GM12865 (cell line): ENCODE results near the gene PCDHA4.
"Not testable (repeated sequence)": the region's sequence is repeated elsewhere in the genome, so short reads cannot be mapped to it uniquely, and the experiment has no call there.

Source experiments
- DNase-seq: peaks from one replicate; pipeline ENCODE4 v3.0.0; 2010; ENCODE audit warnings: low read depth
- H3K4me3 ChIP-seq: 2 replicates; pipeline ENCODE4 v1.5.1; 2011; ENCODE audit warnings: mild to moderate bottlenecking, low read depth, low read length, control low read depth
- CTCF ChIP-seq: IDR thresholded peaks from 2 replicates; pipeline ENCODE4 v1.5.1; 2011; ENCODE audit warnings: low read length, control low read depth, low read depth, inconsistent platforms; ENCODE audit not compliant: insufficient read depth; ENCODE audit errors: missing control alignments

The PCDHA4 gene

GRCh38 chr5:140791089-140791488, 15.8 kb upstream of the PCDHA4 start:
- H3K4me3 ChIP-seq: no peak overlapping the region
- TF ChIP-seq CTCF: no peak
- no peak for DNase-seq

GRCh38 chr5:140794595-140795258, 12.1 kb upstream of the PCDHA4 start, which contains the start of gene PCDHA2:
Gene PCDHA2 (plus strand): TSS chr5:140794852.
- H3K4me3 ChIP-seq: no peak within 1 kb of the TSS
- DNase-seq: no peak
- TF ChIP-seq CTCF: no peak

DNA sequence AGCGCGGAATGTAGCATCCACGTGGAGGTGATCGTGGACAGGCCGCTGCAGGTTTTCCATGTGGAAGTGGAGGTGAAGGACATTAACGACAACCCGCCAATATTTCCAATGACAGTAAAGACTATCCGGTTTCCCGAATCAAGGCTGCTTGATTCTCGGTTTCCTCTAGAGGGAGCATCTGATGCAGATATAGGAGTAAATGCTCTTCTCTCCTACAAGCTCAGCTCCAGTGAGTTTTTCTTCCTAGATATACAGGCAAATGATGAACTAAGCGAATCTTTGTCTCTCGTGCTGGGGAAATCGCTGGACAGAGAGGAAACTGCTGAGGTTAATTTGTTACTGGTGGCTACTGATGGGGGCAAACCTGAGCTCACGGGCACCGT, 11.6 kb upstream of the PCDHA4 start:
- no peak overlapping the region for H3K4me3 ChIP-seq
- no peak for TF ChIP-seq CTCF
- no peak for DNase-seq

- not testable (repeated sequence) for H3K4me3 ChIP-seq, DNase-seq
Measured at GRCh38 chr5:140796072-140796717, 10.7 kb upstream of the PCDHA4 start.

DNA sequence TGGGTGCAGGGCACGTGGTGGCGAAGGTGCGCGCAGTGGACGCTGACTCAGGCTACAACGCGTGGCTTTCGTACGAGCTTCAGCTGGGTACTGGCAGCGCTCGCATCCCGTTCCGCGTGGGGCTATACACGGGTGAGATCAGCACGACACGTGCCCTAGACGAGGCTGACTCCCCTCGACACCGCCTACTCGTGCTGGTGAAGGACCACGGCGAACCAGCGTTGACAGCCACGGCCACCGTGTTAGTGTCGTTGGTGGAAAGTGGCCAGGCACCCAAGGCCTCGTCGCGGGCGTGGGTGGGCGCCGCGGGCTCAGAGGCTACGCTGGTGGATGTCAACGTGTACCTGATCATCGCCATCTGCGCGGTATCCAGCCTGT, 10.2 kb upstream of the PCDHA4 start:
- no peak for TF ChIP-seq CTCF
- no peak overlapping the region for H3K4me3 ChIP-seq
- DNase-seq: no peak

DNA sequence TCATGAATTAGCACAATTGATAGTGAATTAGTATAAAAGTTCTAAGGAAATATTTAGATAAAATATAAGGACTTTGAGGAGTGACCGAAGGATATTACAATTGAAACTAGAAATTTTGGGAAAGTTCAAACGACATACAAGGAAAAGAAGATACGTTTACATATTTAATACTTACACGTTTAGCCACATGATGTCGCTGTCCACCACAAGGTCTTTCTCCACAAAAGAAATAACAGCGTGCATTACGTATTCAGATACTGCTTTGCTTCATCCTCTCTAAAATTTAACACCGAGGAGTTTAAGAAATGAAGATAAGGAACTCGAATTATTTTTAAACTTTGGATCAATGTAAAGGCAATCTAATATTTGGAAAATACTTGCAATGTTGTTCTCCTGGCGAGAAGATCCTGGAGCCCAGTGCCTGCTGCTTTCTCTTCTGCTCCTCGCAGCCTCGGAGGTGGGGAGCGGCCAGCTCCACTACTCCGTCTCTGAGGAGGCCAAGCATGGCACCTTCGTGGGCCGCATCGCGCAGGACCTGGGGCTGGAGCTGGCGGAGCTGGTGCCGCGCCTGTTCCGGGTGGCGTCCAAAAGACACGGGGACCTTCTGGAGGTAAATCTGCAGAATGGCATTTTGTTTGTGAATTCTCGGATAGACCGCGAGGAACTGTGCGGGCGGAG, 5.9 kb upstream of the PCDHA4 start, which contains the start of gene PCDHA3:
Gene PCDHA3 (plus strand): TSS at position 242 of the 678 bp plus-strand sequence.
- H3K4me3 ChIP-seq: no peak within 1 kb of the TSS
- DNase-seq: no peak
- no peak for TF ChIP-seq CTCF

DNA sequence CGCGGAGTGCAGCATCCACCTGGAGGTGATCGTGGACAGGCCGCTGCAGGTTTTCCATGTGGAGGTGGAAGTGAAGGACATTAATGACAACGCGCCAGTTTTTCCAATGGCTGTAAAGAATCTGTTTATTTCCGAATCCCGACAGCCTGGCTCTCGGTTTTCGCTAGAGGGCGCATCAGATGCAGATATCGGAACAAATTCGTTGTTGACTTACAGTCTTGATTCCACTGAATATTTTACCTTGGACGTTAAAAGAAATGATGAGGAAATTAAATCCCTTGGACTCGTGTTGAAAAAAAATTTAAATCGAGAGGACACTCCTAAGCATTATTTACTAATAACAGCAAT, 5.4 kb upstream of the PCDHA4 start:
- no peak for DNase-seq
- no peak for TF ChIP-seq CTCF
- H3K4me3 ChIP-seq: no peak overlapping the region

GRCh38 chr5:140802381-140802780, 4.5 kb upstream of the PCDHA4 start:
- not testable (repeated sequence) for H3K4me3 ChIP-seq, DNase-seq
